Astrocyte (in vitro differentiated cells and primary cell): ENCODE measurements around the gene MED13. TPM values are rescaled to one million over a fixed set of nuclear protein-coding genes. Genes with fewer than 3 reads are reported as not detected.

Source experiments
- DNase-seq: peaks from one replicate; pipeline ENCODE4 v3.0.0-alpha.2; 2010; ENCODE audit warnings: low read depth
- FAIRE-seq: peaks from 2 replicates; lab custom pipeline; 2011; peaks lifted over from hg19 to GRCh38; lab: Jason Lieb, UNC
- H2AFZ ChIP-seq: 2 replicates; pipeline ENCODE4 v1.6.0; 2012; ENCODE audit warnings: low read depth, low read length, inconsistent platforms
- H3K27ac ChIP-seq: 2 replicates; pipeline ENCODE4 v1.5.1; 2011; ENCODE audit warnings: low read depth, low read length, inconsistent platforms
- H3K27me3 ChIP-seq: 2 replicates; pipeline ENCODE4 v1.6.0; 2011; ENCODE audit warnings: low read length, inconsistent platforms; ENCODE audit not compliant: insufficient read depth
- H3K36me3 ChIP-seq: 2 replicates; pipeline ENCODE4 v1.5.1; 2011; ENCODE audit warnings: low read length, inconsistent platforms; ENCODE audit not compliant: insufficient read depth
- H3K4me1 ChIP-seq: 2 replicates; pipeline ENCODE4 v1.5.1; 2011; ENCODE audit warnings: low read length, inconsistent platforms; ENCODE audit not compliant: insufficient read depth
- H3K4me2 ChIP-seq: 2 replicates; pipeline ENCODE4 v1.6.0; 2012; ENCODE audit warnings: low read length, inconsistent platforms
- H3K4me3 ChIP-seq: 2 replicates; pipeline ENCODE4 v1.5.1; 2011; ENCODE audit warnings: low read depth, mild to moderate bottlenecking, low read length, inconsistent platforms; ENCODE audit not compliant: insufficient read depth
- H3K79me2 ChIP-seq: 2 replicates; pipeline ENCODE4 v1.6.0; 2012; ENCODE audit warnings: mild to moderate bottlenecking, low read length, inconsistent platforms; ENCODE audit not compliant: insufficient read depth
- H3K9ac ChIP-seq: 2 replicates; pipeline ENCODE4 v1.6.0; 2012; ENCODE audit warnings: mild to moderate bottlenecking, low read length, inconsistent platforms
- H3K9me3 ChIP-seq: 2 replicates; pipeline ENCODE4 v1.5.1; 2012; ENCODE audit warnings: low read depth, mild to moderate bottlenecking, low read length, inconsistent platforms; ENCODE audit not compliant: insufficient read depth
- H4K20me1 ChIP-seq: 2 replicates; pipeline ENCODE4 v1.6.0; 2012; ENCODE audit warnings: low read length, inconsistent platforms; ENCODE audit not compliant: insufficient read depth
- H3K27ac Mint-ChIP-seq: one replicate; pipeline ENCODE4 v1.8.0; 2021; ENCODE audit warnings: mild to moderate bottlenecking, mixed read lengths; ENCODE audit not compliant: unreplicated experiment
- H3K27me3 Mint-ChIP-seq: one replicate; pipeline ENCODE4 v1.8.0; 2021; ENCODE audit warnings: low read depth, mixed read lengths; ENCODE audit not compliant: unreplicated experiment
- H3K36me3 Mint-ChIP-seq: one replicate; pipeline ENCODE4 v1.8.0; 2021; ENCODE audit warnings: low read depth, mixed read lengths; ENCODE audit not compliant: unreplicated experiment
- H3K4me1 Mint-ChIP-seq: one replicate; pipeline ENCODE4 v1.8.0; 2021; ENCODE audit warnings: low read depth, mixed read lengths; ENCODE audit not compliant: unreplicated experiment
- H3K4me3 Mint-ChIP-seq: one replicate; pipeline ENCODE4 v1.8.0; 2021; ENCODE audit warnings: mild to moderate bottlenecking, moderate library complexity, mixed read lengths; ENCODE audit not compliant: unreplicated experiment
- H3K9me3 Mint-ChIP-seq: one replicate; pipeline ENCODE4 v1.8.0; 2021; ENCODE audit warnings: mild to moderate bottlenecking, mixed read lengths; ENCODE audit not compliant: unreplicated experiment
- CTCF ChIP-seq: IDR thresholded peaks from 2 replicates; pipeline ENCODE4 v1.5.1; 2011; ENCODE audit warnings: low read depth, mild to moderate bottlenecking, inconsistent platforms, low read length, moderate library complexity; ENCODE audit not compliant: insufficient read depth
- EZH2 ChIP-seq: IDR thresholded peaks from 2 replicates; pipeline ENCODE4 v1.6.1; 2012; ENCODE audit warnings: mild to moderate bottlenecking, low read length, inconsistent platforms; ENCODE audit not compliant: insufficient read depth
- total RNA-seq: library from RNA; stranded (reverse); gene quantifications from 2 replicates; pipeline ENCODE4 v1.2.1, GENCODE V29; 2021

Gene MED13
- total RNA-seq, 1 donor from 2014 or later = 55.0 TPM

GRCh38 chr17:61980535-61980934 lies 84.5 kb downstream of the MED13 start:
- H3K4me3 ChIP-seq = no peak overlapping the region
- H3K27ac ChIP-seq = no peak overlapping the region
- Mint-ChIP-seq H3K4me3 (no peak overlapping the region), H3K9me3 (peaks cover 1% of the 10 kb centered on the region), H3K4me1 (peaks cover 5% of the 10 kb centered on the region), H3K27me3 (no peaks in the 10 kb centered on the region), H3K27ac (no peak overlapping the region), H3K36me3 (peaks cover 10% of the 10 kb centered on the region)
- H3K4me2 ChIP-seq = no peak overlapping the region
- no peak overlapping the region for H3K9ac ChIP-seq
- H3K4me1 ChIP-seq = no peaks in the 10 kb centered on the region
- no peak overlapping the region for H2AFZ ChIP-seq
- no peaks in the 10 kb centered on the region for H3K27me3 ChIP-seq
- no peak for DNase-seq
- TF ChIP-seq CTCF = no peak
- TF ChIP-seq EZH2 = no peak
- FAIRE-seq = no peak
- peaks cover 44% of the 10 kb centered on the region for H4K20me1 ChIP-seq
- peaks cover 33% of the 10 kb centered on the region for H3K36me3 ChIP-seq
- no peaks in the 10 kb centered on the region for H3K9me3 ChIP-seq
- peaks cover 52% of the 10 kb centered on the region for H3K79me2 ChIP-seq

- TF ChIP-seq CTCF = no peak
- no peak for TF ChIP-seq EZH2
- Histone ChIP-seq H3K4me2 (no peak overlapping the region), H3K4me1 (no peaks in the 10 kb centered on the region), H3K9ac (no peak overlapping the region), H2AFZ (no peak overlapping the region), H3K79me2 (peaks cover 67% of the 10 kb centered on the region), H3K27ac (no peak overlapping the region), H4K20me1 (peaks cover 32% of the 10 kb centered on the region), H3K9me3 (no peaks in the 10 kb centered on the region), H3K4me3 (no peak overlapping the region), H3K36me3 (peaks cover 24% of the 10 kb centered on the region), H3K27me3 (no peaks in the 10 kb centered on the region)
- H3K4me1 Mint-ChIP-seq = no peaks in the 10 kb centered on the region
- DNase-seq (no peak), FAIRE-seq (no peak)
- H3K4me3 Mint-ChIP-seq = no peak overlapping the region
- no peak overlapping the region for H3K27ac Mint-ChIP-seq
- H3K27me3 Mint-ChIP-seq = no peaks in the 10 kb centered on the region
- peaks cover 14% of the 10 kb centered on the region for H3K36me3 Mint-ChIP-seq
- H3K9me3 Mint-ChIP-seq = no peaks in the 10 kb centered on the region
Measured at GRCh38 chr17:61974115-61974514, 91.0 kb downstream of the MED13 start.

- Histone ChIP-seq H3K36me3 (peaks cover 34% of the 10 kb centered on the region), H3K79me2 (peaks cover 53% of the 10 kb centered on the region), H3K9me3 (no peaks in the 10 kb centered on the region), H3K9ac (no peak overlapping the region), H4K20me1 (peaks cover 24% of the 10 kb centered on the region), H2AFZ (no peak overlapping the region), H3K27me3 (no peaks in the 10 kb centered on the region), H3K4me3 (no peak overlapping the region), H3K4me1 (no peaks in the 10 kb centered on the region), H3K27ac (no peak overlapping the region), H3K4me2 (no peak overlapping the region)
- FAIRE-seq (no peak), DNase-seq (no peak)
- no peak for TF ChIP-seq EZH2
- TF ChIP-seq CTCF = no peak
- H3K9me3 Mint-ChIP-seq = no peaks in the 10 kb centered on the region
- peaks cover 14% of the 10 kb centered on the region for H3K36me3 Mint-ChIP-seq
- H3K27ac Mint-ChIP-seq = no peak overlapping the region
- H3K4me1 Mint-ChIP-seq = no peaks in the 10 kb centered on the region
- no peaks in the 10 kb centered on the region for H3K27me3 Mint-ChIP-seq
- H3K4me3 Mint-ChIP-seq = no peak overlapping the region
Measured at GRCh38 chr17:61972311-61972710, 92.8 kb downstream of the MED13 start.
